ENCODE measurements around the gene PSMD3. TPM values are rescaled to one million over a fixed set of nuclear protein-coding genes. Genes with fewer than 3 reads are reported as not detected.

Gene PSMD3
- total and polyA plus RNA-seq, 9 of the 15 experiments (the other 6 are each of a cell fraction or from before 2014, with no cell fraction given): 2.0 to 251 (median 135) TPM

DNA sequence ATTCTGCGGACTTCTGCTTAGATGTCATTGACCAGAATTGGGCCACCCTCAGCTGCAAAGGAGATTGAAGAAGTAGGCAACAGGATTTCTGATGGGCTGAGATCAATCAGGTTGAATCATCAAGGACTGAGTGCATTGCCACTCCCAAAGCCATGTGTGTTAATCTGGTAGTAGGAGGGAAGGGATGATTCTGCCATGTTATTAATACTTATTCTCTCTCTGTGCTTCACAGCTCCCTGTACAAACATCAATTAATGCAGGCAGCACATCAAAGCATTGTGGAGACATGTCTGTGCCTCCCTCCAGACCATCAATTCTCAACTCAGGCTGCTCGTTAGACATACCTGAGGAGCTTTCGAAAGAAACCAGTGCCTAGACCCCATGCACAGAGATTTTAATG is 41.5 kb upstream of the PSMD3 start:
- no peaks in the 10 kb centered on the region for H3K79me2 ChIP-seq (ENCODE audit: control insufficient read depth, insufficient read depth, low read length)
- H3K36me3 ChIP-seq (ENCODE audit: control insufficient read depth, insufficient read depth, low read length): no peaks in the 10 kb centered on the region
- H4K20me1 ChIP-seq (replicated peaks; ENCODE audit: control insufficient read depth, insufficient read depth, low read length): 0 out of 2 replicates have a peak, but pooled peaks cover 3% of the 10 kb centered on the region
- H3K4me3 ChIP-seq: no peak overlapping the region
- ATAC-seq: no peak
- ChIA-PET CTCF (ENCODE audit: low intra/inter-chr PET ratio) (interaction anchor here (1.6 to 1.8 kb wide), 2 partner anchors 20 to 41 kb away, joined by 4 to 7 read pairs; partner anchors contain the start of gene PSMD3), POLR2A (interaction anchor here (0.8 to 1.5 kb wide), 3 partner anchors 8 to 412 kb away, joined by 3 to 5 read pairs (median 4); partner anchors contain the start of gene PSMD3)
- intact Hi-C loops (cut with micrococcal nuclease) (loop anchor here (1.0 kb wide), 1 partner anchor 41 kb away; the partner anchor contains the start of gene PSMD3), in situ Hi-C loops (cut with MboI) (no loop called here)
- BruUV-seq (replicated peaks): no TSS peak
- H3K27me3 ChIP-seq (ENCODE audit: control insufficient read depth in 2 of 2, insufficient read depth in 2 of 2, low read length in 2 of 2): peaks cover 4% of the 10 kb centered on the region in 2 experiments; a peak in 4 of 5 replicates
- peaks cover 18 to 21% of the 10 kb centered on the region in 2 experiments for H3K4me1 ChIP-seq (replicated peaks in 1 of 2; ENCODE audit: control insufficient read depth in 2 of 2, insufficient read depth in 2 of 2, low read length in 2 of 2)
- WGBS (ENCODE audit: insufficient coverage, low coverage, missing lambda C conversion rate): 44% methylated on average over 3 of the region's 3 CpGs
- H3K9me1 ChIP-seq (ENCODE audit: control insufficient read depth, insufficient read depth, low read length): no peaks in the 10 kb centered on the region
- H3K27ac ChIP-seq (ENCODE audit: extremely low read depth, low read depth, low read length): no peak overlapping the region
- TF ChIP-seq CHD4 (IDR thresholded peaks at IDR 0.05; ENCODE audit: insufficient read depth, insufficient replicate concordance, low read depth, low read length, poor library complexity, severe bottlenecking) (no peak), ARID1B (IDR thresholded peaks at IDR 0.05) (no peak), PURB (CRISPR knock-in tag; IDR thresholded peaks at IDR 0.05; ENCODE audit: low read depth) (no peak), HDAC8 (tag; IDR thresholded peaks at IDR 0.05) (no peak)
- TF ChIP-seq, protein P1, sequence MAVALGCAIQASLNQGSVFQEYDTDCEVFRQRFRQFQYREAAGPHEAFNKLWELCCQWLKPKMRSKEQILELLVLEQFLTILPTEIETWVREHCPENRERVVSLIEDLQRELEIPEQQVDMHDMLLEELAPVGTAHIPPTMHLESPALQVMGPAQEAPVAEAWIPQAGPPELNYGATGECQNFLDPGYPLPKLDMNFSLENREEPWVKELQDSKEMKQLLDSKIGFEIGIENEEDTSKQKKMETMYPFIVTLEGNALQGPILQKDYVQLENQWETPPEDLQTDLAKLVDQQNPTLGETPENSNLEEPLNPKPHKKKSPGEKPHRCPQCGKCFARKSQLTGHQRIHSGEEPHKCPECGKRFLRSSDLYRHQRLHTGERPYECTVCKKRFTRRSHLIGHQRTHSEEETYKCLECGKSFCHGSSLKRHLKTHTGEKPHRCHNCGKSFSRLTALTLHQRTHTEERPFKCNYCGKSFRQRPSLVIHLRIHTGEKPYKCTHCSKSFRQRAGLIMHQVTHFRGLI (CRISPR knock-in tag; IDR thresholded peaks at IDR 0.05): no peak
- no peak overlapping the region for H3K4me2 ChIP-seq (ENCODE audit: insufficient read depth, low read length)
- no peak overlapping the region; a peak in 1 of 4 replicates for H3K9ac ChIP-seq (ENCODE audit: insufficient read depth in 1 of 2, low read depth in 2 of 2, low read length in 2 of 2)
- H3K9me3 ChIP-seq (replicated peaks; ENCODE audit: control insufficient read depth, insufficient read depth, low read depth, low read length): no peaks in the 10 kb centered on the region
- DNase-seq (ENCODE audit: extremely low read depth in 1 of 4, low spot score in 3 of 4): no peak
- no peak overlapping the region for H2AFZ ChIP-seq (ENCODE audit: low read depth, low read length)
- no peak for FAIRE-seq

All from K562 (cell line).